Upper lobe of right lung (tissue), 1 donor: ENCODE measurements around the gene STYXL1. TPM values are rescaled to one million over a fixed set of nuclear protein-coding genes. Genes with fewer than 3 reads are reported as not detected.
"Not testable (repeated sequence)": the region's sequence is repeated elsewhere in the genome, so short reads cannot be mapped to it uniquely, and the experiment has no call there.

Source experiments
- ATAC-seq: fragments of 200-7000 bp; cut with Tn5 transposase; one replicate; pipeline ENCODE4 v1.9.1; 2020; ENCODE audit warnings: mild to moderate bottlenecking, moderate library complexity
- DNase-seq: peaks from one replicate; pipeline ENCODE4 v3.0.0-alpha.2; 2020
- H3K27ac ChIP-seq: fragments of 200-600 bp; one replicate; pipeline ENCODE4 v1.8.0; 2022
- H3K27me3 ChIP-seq: fragments of 200-600 bp; one replicate; pipeline ENCODE4 v1.8.0; 2022; ENCODE audit warnings: mild to moderate bottlenecking
- H3K36me3 ChIP-seq: fragments of 200-600 bp; one replicate; pipeline ENCODE4 v1.8.0; 2022
- H3K4me1 ChIP-seq: fragments of 200-600 bp; one replicate; pipeline ENCODE4 v1.8.0; 2022
- H3K4me3 ChIP-seq: fragments of 200-600 bp; one replicate; pipeline ENCODE4 v1.8.0; 2022; ENCODE audit warnings: mild to moderate bottlenecking
- H3K9me3 ChIP-seq: fragments of 200-600 bp; one replicate; pipeline ENCODE4 v1.8.0; 2022
- intact Hi-C: fragments of 100-400 bp; cut with DNase I; formaldehyde crosslinking; loops from one replicate; pipeline ENCODE4 v1.11.0; 2022
- total RNA-seq: library from RNA; stranded (reverse); fragmentation: NEBNext Ultra II Directional; extraction: Animal tissue kit (Norgen Biotek cat#: 25700); gene quantifications from one replicate; pipeline ENCODE4 v1.2.1, GENCODE V29; 2021
- TF ChIP-seq, protein P1 (sequence below): fragments of 200-600 bp; IDR thresholded peaks from one replicate; pipeline ENCODE4 v1.8.0; 2022; ENCODE audit warnings: antibody characterized with exemption
- donor health status: DM: no; HTN: yes; CAD: no; lungs with severe emphysema.

The STYXL1 gene
- total RNA-seq, 1 donor from 2014 or later = 20.9 TPM

DNA sequence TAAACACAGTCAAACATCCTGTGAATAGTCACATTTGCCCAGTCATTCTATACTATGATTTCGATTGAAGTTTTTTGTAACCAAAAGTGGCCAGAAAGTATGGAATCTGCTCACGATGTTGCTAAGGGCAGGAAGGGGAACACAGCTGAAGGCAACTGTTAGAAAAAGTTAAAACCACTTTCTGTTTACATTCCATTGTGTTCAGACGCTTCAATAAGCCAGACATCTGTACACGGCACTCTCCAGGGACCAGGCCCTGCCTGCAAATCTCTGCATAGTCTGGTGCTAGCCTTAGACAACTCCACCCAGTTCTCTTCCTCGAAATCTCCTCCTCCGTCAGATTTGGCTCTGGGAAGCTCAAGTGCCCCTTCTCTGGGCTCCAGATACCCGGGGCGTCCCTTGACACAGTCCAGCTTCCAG is 36.3 kb downstream of the STYXL1 start:
- DNase-seq = no peak
- H3K9me3 ChIP-seq = no peaks in the 10 kb centered on the region
- intact Hi-C loops = no loop called here
- no peaks in the 10 kb centered on the region for H3K27me3 ChIP-seq
- no peak overlapping the region for H3K4me3 ChIP-seq
- peaks cover 4% of the 10 kb centered on the region for H3K36me3 ChIP-seq
- H3K27ac ChIP-seq = peak overlapping the region; percentile 53
- TF ChIP-seq, protein P1, sequence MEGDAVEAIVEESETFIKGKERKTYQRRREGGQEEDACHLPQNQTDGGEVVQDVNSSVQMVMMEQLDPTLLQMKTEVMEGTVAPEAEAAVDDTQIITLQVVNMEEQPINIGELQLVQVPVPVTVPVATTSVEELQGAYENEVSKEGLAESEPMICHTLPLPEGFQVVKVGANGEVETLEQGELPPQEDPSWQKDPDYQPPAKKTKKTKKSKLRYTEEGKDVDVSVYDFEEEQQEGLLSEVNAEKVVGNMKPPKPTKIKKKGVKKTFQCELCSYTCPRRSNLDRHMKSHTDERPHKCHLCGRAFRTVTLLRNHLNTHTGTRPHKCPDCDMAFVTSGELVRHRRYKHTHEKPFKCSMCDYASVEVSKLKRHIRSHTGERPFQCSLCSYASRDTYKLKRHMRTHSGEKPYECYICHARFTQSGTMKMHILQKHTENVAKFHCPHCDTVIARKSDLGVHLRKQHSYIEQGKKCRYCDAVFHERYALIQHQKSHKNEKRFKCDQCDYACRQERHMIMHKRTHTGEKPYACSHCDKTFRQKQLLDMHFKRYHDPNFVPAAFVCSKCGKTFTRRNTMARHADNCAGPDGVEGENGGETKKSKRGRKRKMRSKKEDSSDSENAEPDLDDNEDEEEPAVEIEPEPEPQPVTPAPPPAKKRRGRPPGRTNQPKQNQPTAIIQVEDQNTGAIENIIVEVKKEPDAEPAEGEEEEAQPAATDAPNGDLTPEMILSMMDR = no peak
- peak; percentile 74 for ATAC-seq
- H3K4me1 ChIP-seq = peaks cover 28% of the 10 kb centered on the region

DNA sequence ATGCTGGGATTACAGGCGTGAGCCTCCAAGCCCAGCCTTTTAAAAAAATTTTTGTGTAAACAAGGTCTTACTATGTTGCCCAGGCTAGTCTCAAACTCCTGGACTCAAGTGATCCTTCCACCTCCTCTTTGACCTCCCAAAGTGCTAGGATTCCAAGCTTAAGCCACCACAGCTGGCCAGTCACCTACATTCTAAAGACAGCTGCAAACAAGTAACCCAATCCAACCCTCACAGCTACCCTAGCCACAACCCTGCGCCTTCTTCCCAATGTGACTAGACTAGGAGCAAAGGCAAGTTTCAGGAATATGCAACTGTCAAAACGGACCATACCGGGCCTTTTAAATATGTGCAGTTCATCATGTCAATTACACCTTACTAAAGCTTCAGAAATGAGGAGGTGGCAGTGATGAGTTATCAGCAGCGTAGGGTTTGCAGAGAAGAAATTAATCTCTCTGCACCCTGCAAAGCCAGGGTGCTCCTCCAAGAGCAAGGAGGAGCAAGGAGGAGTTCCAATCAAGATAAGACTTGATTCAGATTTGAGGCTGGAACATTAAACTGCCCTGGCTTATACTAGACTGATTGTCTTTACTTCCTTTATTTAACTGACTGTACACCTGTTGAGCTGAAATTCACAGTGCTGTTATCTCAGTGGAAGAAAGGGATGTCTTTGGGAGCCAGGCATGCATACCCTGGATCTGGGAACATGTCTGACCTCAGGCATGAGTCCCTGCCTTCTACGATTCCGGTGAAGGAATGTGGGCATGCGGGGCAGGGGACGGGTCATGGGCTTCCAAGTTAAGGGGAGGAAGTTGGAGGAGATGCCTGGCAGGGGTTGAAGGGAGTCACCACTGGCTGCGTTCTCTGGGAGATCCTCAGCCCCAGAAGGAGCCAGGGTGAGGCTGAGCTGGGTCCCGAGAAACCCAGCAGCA is 37.9 kb downstream of the STYXL1 start:
- ATAC-seq (peak; percentile 19), DNase-seq (no peak)
- Histone ChIP-seq H3K27ac (peak overlapping the region; percentile 53), H3K4me3 (no peak overlapping the region), H3K36me3 (peaks cover 4% of the 10 kb centered on the region), H3K4me1 (peaks cover 28% of the 10 kb centered on the region), H3K9me3 (no peaks in the 10 kb centered on the region), H3K27me3 (no peaks in the 10 kb centered on the region)
- TF ChIP-seq, protein P1 = no peak
- intact Hi-C loops = no loop called here

DNA sequence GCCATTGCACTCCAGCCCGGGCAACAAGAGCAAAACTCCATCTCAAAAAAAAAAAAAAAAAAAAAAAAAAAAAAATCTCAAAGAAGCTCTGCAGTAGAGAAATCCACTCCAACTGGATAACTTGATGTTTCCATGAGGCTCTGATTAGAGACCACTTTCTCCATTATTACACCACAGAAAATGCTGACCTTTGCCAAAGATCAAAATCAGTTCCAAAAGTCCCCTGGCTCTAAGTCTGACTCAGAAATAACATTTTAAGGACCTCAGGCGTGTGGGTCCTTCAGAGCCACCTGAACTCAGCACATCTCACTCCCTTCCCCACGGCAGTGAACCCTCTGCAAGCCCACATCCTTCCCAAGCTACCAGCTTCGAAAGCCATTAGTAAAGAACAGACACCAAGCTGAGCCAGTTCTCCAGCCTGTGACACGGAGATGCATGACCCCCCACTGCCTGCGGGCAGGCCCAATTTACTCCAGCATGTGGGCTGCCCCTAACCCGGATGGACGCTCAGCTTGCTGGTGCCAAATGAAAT is 39.6 kb downstream of the STYXL1 start:
- Histone ChIP-seq H3K36me3 (peaks cover 15% of the 10 kb centered on the region), H3K4me3 (no peak overlapping the region), H3K4me1 (peaks cover 28% of the 10 kb centered on the region), H3K27ac (peak overlapping the region; percentile 30), H3K9me3 (no peaks in the 10 kb centered on the region), H3K27me3 (no peaks in the 10 kb centered on the region)
- TF ChIP-seq, protein P1 = no peak
- no peak for ATAC-seq
- intact Hi-C loops = no loop called here
- DNase-seq = no peak

DNA sequence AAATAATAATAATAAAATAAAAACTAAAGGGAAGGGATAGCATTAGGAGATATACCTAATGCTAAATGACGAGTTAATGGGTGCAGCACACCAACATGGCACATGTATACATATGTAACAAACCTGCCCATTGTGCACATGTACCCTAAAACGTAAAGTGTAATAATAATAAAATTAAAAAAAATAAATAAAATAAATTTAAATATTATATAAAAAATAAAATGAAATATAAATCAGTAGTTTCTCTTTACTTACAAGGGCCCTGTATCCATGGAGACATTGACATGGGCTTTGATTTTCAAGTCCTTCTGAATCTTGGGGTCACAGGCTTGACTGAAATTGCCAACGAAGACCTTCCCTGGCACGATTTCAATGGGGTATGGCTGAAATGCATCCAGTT is 42.8 kb downstream of the STYXL1 start:
- H3K27ac ChIP-seq, H3K9me3 ChIP-seq, intact Hi-C loops, ATAC-seq, DNase-seq, H3K4me3 ChIP-seq, H3K27me3 ChIP-seq: not testable (repeated sequence)
- H3K4me1 ChIP-seq = peaks cover 15% of the 10 kb centered on the region
- H3K36me3 ChIP-seq = peaks cover 18% of the 10 kb centered on the region

DNA sequence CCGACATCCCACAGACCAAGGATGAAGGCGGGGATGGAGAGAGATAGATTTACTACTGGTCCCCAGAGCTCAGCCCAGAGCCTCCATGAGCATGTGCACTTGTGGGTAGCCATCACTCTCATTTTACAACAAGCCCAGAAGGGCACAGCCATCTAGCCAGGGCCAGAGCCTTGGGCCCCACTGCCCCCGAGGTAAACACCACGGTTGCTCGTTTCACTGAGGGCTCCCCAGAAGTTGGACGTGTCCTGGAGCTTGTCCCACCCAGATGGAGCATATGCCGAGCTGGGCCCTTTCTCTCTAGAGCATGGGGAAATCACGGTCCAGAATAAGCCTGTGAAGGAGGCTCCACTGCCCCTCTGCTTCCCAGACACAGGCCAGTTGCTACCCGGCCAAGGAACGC is 44.4 kb downstream of the STYXL1 start:
- TF ChIP-seq, protein P1 = no peak
- DNase-seq = no peak
- H3K36me3 ChIP-seq = peaks cover 18% of the 10 kb centered on the region
- H3K4me3 ChIP-seq = no peak overlapping the region
- intact Hi-C loops = no loop called here
- H3K27ac ChIP-seq = no peak overlapping the region
- no peaks in the 10 kb centered on the region for H3K9me3 ChIP-seq
- peaks cover 3% of the 10 kb centered on the region for H3K4me1 ChIP-seq
- ATAC-seq = no peak
- no peaks in the 10 kb centered on the region for H3K27me3 ChIP-seq

DNA sequence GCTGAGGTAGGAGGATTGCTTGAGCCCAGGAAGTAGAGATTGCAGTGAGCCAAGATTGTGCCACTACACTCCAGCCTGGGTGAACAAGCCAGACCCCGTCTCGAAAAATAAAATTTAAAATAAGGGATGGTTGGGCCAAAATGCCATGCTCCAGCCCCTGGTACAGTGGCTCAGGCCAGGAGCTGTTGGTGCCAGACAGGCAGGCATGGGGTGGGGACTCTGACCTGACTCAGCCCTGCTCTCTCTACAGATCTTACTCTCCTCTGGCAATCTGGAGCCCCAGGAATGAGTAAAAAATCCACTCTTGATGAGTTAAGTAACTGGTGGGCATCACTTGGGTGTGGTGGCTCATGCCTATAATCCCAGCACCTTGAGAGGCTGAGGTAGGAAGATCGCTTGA is 45.0 kb downstream of the STYXL1 start:
- no peak overlapping the region for H3K27ac ChIP-seq
- DNase-seq (no peak), ATAC-seq (no peak)
- H3K36me3 ChIP-seq = peaks cover 18% of the 10 kb centered on the region
- no peak overlapping the region for H3K4me3 ChIP-seq
- intact Hi-C loops = no loop called here
- no peaks in the 10 kb centered on the region for H3K9me3 ChIP-seq
- H3K4me1 ChIP-seq = no peaks in the 10 kb centered on the region
- H3K27me3 ChIP-seq = no peaks in the 10 kb centered on the region
- TF ChIP-seq, protein P1 = no peak
